Spleen (tissue), 7 donors: ENCODE data around the gene SLC9A7.

Experiments used
- POLR2AphosphoS5 ChIP-seq, 3 donors: sonication (generic); formaldehyde crosslinking; IDR thresholded peaks; one replicate each; pipeline ENCODE4 v1.5.1; 2017; ENCODE audit warnings: antibody characterized with exemption in 3 of 3
- TF ChIP-seq, protein P1 (sequence below), 11 experiments: fragments of 200-600 bp in 7 of 11; fragments of 450-650 bp in 4 of 11; sonication (generic) in 4 of 11; IDR thresholded peaks in 8 of 11; conservative IDR thresholded peaks in 3 of 11; 1 replicate in 7 of 11; 2 replicates in 4 of 11; pipeline versions ENCODE4 v1.4.0 to v1.8.0; 2016 to 2021; ENCODE audit warnings: antibody characterized with exemption in 11 of 11, inconsistent platforms in 4 of 11, mild to moderate bottlenecking in 1 of 11
- donor health status: DM: no; HTN: no; CAD: no; lungs with moderate emphysema.
- donor health status: DM: no; HTN: no; CAD: no.
- donor health status: DM: no; HTN: no; CAD: no.

DNA sequence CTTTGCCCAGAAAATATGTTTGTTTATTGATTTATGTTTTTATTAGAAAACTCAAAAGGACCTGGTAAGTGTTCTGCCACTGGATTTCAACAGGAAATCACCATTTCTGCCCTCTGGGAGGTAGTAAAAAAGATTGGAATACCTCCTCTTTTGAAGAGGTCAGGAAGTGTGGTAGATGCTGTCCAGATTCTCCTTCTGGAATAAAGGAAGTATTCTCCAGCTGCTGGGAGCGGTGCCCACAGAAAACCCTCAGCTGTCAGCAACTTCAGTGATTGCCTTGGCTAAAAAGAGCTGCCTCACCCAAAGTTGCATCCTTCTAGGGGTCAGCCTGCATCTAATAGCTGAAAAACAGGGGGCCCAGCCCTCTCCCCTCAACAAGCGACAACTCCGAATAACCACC is 199.9 kb downstream of the SLC9A7 start:
- TF ChIP-seq, protein P1, sequence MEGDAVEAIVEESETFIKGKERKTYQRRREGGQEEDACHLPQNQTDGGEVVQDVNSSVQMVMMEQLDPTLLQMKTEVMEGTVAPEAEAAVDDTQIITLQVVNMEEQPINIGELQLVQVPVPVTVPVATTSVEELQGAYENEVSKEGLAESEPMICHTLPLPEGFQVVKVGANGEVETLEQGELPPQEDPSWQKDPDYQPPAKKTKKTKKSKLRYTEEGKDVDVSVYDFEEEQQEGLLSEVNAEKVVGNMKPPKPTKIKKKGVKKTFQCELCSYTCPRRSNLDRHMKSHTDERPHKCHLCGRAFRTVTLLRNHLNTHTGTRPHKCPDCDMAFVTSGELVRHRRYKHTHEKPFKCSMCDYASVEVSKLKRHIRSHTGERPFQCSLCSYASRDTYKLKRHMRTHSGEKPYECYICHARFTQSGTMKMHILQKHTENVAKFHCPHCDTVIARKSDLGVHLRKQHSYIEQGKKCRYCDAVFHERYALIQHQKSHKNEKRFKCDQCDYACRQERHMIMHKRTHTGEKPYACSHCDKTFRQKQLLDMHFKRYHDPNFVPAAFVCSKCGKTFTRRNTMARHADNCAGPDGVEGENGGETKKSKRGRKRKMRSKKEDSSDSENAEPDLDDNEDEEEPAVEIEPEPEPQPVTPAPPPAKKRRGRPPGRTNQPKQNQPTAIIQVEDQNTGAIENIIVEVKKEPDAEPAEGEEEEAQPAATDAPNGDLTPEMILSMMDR (IDR thresholded peaks at IDR 0.05 in 8 of 11, conservative IDR thresholded peaks at IDR 0.05 in 3 of 11): no peak
- TF ChIP-seq POLR2AphosphoS5 (IDR thresholded peaks at IDR 0.05): no peak
